Measurements from ENCODE around the gene GET3. TPM values are rescaled to one million over a fixed set of nuclear protein-coding genes. Genes with fewer than 3 reads are reported as not detected.
"Not testable (repeated sequence)": the region's sequence is repeated elsewhere in the genome, so short reads cannot be mapped to it uniquely, and the experiment has no call there.

The GET3 gene
- total and polyA plus RNA-seq, 2 donors (not counting 3 experiments of a cell fraction or from before 2014, with no cell fraction given): 74.8 to 197 TPM

DNA sequence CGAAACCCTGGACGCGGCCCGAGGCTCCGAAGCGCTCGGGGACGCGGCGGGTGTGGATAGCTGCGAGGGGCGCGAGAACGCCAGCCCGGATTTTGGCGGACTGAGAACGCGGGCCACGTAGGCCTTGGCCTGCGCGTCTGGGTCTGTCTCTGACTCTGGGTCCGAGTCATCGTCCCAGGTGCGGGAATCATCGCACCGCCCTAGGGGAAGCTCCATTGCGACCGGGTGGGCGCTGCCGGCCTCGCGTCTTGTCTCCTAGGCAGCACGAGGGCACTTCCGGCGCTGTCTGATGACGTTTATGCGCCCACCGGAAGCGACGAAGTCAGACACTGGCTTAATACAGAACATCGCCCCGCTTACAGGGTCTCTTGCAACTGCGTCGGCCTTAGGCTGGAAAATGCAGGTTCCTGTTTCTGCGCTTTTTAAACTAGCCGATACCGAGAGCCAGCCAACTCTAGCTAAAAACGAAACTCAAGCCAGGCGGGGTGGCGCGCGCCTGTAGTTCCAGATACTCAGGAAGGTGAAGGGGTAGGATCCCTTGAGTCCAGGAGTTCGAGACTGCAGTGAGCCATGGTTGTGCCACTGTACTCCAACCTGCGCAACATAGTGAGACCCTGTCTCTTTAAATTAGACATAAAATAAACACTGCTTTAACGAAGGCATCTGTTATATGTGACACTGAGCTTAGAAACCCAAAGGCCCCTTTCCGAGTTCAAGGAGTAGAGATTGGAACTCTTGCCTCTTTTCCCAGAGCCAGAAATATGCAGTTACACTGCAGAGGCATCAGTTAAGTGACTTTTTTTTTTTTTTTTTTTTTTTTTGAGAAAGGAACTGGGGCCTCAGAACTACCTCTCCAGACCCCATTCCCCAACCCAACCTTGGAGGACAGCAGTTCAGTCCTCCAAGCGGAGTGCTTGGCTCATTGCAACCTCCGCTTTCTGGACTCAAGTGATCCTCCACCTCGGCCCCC lies 40.6 kb upstream of the GET3 start, which contains the start of gene FBXW9:
Gene FBXW9 (minus strand): TSS at position 266 of the 970 bp plus-strand sequence. CDS start 50 bp downstream, at position 216.
- TSS peak; percentile 97 for BruUV-seq (replicated peaks)
- H3K4me3 ChIP-seq (replicated peaks in 1 of 3; ENCODE audit: insufficient read depth in 1 of 3, low read depth in 1 of 3, low read length in 3 of 3): peak within 1 kb of the TSS; percentile 8 to 56 (median 31)
- no peaks in the 10 kb centered on the region for H4K20me1 ChIP-seq (replicated peaks; ENCODE audit: control insufficient read depth, extremely low read depth, insufficient read depth, low read length)
- H2AFZ ChIP-seq (ENCODE audit: low read depth, low read length): peak within 1 kb of the TSS; percentile 58
- H3K9me3 ChIP-seq (replicated peaks; ENCODE audit: control insufficient read depth, insufficient read depth, low read length): no peaks in the 10 kb centered on the region
- FAIRE-seq (peak; percentile 94), DNase-seq (ENCODE audit: low read depth, low spot score) (peak; percentile 96)
- CTCF ChIA-PET: interaction anchor here (0.9 kb wide), 1 partner anchor 70 kb away, joined by 4 read pairs; no protein-coding TSS in a partner anchor
- H3K79me2 ChIP-seq (ENCODE audit: control insufficient read depth, insufficient read depth, low read length): no peaks in the 10 kb centered on the region
- dilution Hi-C loops (cut with MboI; ENCODE audit: extremely low pct_ligation_motif_present, low sequenced_read_pairs): no loop called here
- intact Hi-C loops (cut with micrococcal nuclease): loop anchor here (1.0 kb wide), 2 partner anchors 26 to 41 kb away; partner anchors contain the start of gene GET3
- peak within 1 kb of the TSS; percentile 64 for H3K4me2 ChIP-seq (ENCODE audit: insufficient read depth, low read length)
- TF ChIP-seq, protein P1, sequence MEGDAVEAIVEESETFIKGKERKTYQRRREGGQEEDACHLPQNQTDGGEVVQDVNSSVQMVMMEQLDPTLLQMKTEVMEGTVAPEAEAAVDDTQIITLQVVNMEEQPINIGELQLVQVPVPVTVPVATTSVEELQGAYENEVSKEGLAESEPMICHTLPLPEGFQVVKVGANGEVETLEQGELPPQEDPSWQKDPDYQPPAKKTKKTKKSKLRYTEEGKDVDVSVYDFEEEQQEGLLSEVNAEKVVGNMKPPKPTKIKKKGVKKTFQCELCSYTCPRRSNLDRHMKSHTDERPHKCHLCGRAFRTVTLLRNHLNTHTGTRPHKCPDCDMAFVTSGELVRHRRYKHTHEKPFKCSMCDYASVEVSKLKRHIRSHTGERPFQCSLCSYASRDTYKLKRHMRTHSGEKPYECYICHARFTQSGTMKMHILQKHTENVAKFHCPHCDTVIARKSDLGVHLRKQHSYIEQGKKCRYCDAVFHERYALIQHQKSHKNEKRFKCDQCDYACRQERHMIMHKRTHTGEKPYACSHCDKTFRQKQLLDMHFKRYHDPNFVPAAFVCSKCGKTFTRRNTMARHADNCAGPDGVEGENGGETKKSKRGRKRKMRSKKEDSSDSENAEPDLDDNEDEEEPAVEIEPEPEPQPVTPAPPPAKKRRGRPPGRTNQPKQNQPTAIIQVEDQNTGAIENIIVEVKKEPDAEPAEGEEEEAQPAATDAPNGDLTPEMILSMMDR (IDR thresholded peaks at IDR 0.05; ENCODE audit: extremely low read depth in 1 of 2, insufficient read depth in 1 of 2, low read depth in 1 of 2, low read length in 2 of 2): no peak
- peak; percentile 41 for TF ChIP-seq MYC (IDR thresholded peaks at IDR 0.05; ENCODE audit: low read depth, low read length)
- peak; percentile 88 for TF ChIP-seq POLR2A (IDR thresholded peaks at IDR 0.05; ENCODE audit: low read depth, low read length)
- no peak for TF ChIP-seq JUN (IDR thresholded peaks at IDR 0.05; ENCODE audit: borderline replicate concordance, insufficient read depth, insufficient read length, low read depth)
- TF ChIP-seq POLR2AphosphoS5 (IDR thresholded peaks at IDR 0.05; ENCODE audit: insufficient read depth, low read depth, low read length): peak; percentile 96
- TF ChIP-seq MAX (IDR thresholded peaks at IDR 0.05; ENCODE audit: insufficient read depth, insufficient read length): peak; percentile 86
- no peak for TF ChIP-seq EZH2 (IDR thresholded peaks at IDR 0.05; ENCODE audit: borderline replicate concordance, low read depth, low read length, severe bottlenecking)
- H3K36me3 ChIP-seq (ENCODE audit: control insufficient read depth in 2 of 2, extremely low read depth in 1 of 2, insufficient read depth in 2 of 2, low read length in 2 of 2): peaks cover 3 to 19% of the 10 kb centered on the region in 2 experiments
- no peaks in the 10 kb centered on the region for H3K9me1 ChIP-seq (replicated peaks; ENCODE audit: control insufficient read depth, extremely low read depth, insufficient read depth, low read length)
- peaks cover 15% of the 10 kb centered on the region for H3K4me1 ChIP-seq (ENCODE audit: control insufficient read depth, extremely low read depth, insufficient read depth, low read length)
- H3K27ac ChIP-seq (ENCODE audit: insufficient read depth, low read depth, low read length): peak within 1 kb of the TSS; percentile 34
- POLR2A ChIA-PET: no interaction called here
- H3K27me3 ChIP-seq (ENCODE audit: control insufficient read depth in 2 of 2, insufficient read depth in 2 of 2, low read length in 2 of 2): no peaks in the 10 kb centered on the region
- H3K9ac ChIP-seq (replicated peaks; ENCODE audit: extremely low read depth, insufficient read depth, low read length): peak within 1 kb of the TSS; percentile 47

DNA sequence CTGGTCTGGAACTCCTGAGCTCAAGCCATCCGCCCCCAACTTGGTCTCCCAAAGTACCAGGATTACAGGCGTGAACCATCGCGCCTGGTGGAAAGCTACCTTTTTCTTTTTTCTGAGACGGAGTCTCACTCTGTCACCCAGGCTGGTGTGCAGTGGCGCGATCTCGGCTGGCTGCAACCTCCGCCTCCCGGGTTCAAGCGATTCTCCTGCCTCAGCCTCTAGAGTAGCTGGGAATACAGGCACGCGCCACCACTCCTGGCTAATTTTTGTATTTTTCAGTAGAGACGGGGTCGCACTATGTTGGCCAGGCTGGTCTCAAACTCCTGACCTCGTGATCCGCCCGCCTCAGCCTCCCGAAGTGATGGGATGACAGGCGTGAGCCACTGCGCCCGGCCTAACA lies 39.9 kb upstream of the GET3 start:
- BruUV-seq (replicated peaks); DNase-seq (ENCODE audit: low read depth, low spot score); H2AFZ ChIP-seq (ENCODE audit: low read depth, low read length); H3K27ac ChIP-seq (ENCODE audit: insufficient read depth, low read depth, low read length); H3K9me3 ChIP-seq (replicated peaks; ENCODE audit: control insufficient read depth, insufficient read depth, low read length); POLR2A ChIA-PET; H3K4me2 ChIP-seq (ENCODE audit: insufficient read depth, low read length); H4K20me1 ChIP-seq (replicated peaks; ENCODE audit: control insufficient read depth, extremely low read depth, insufficient read depth, low read length); intact Hi-C loops (cut with micrococcal nuclease); dilution Hi-C loops (cut with MboI; ENCODE audit: extremely low pct_ligation_motif_present, low sequenced_read_pairs); H3K4me3 ChIP-seq (replicated peaks in 1 of 3; ENCODE audit: insufficient read depth in 1 of 3, low read depth in 1 of 3, low read length in 3 of 3); H3K9me1 ChIP-seq (replicated peaks; ENCODE audit: control insufficient read depth, extremely low read depth, insufficient read depth, low read length); H3K79me2 ChIP-seq (ENCODE audit: control insufficient read depth, insufficient read depth, low read length); H3K9ac ChIP-seq (replicated peaks; ENCODE audit: extremely low read depth, insufficient read depth, low read length); H3K27me3 ChIP-seq (ENCODE audit: control insufficient read depth in 2 of 2, insufficient read depth in 2 of 2, low read length in 2 of 2): not testable (repeated sequence)
- Histone ChIP-seq H3K36me3 (ENCODE audit: control insufficient read depth in 2 of 2, extremely low read depth in 1 of 2, insufficient read depth in 2 of 2, low read length in 2 of 2) (peaks cover 3 to 26% of the 10 kb centered on the region in 2 experiments), H3K4me1 (ENCODE audit: control insufficient read depth, extremely low read depth, insufficient read depth, low read length) (peaks cover 15% of the 10 kb centered on the region)
- FAIRE-seq: peak; percentile 70
- CTCF ChIA-PET: interaction anchor here (0.9 kb wide), 1 partner anchor 69 kb away, joined by 4 read pairs; no protein-coding TSS in a partner anchor

Measured in endothelial cell of umbilical vein (primary cell).